GM19324 (cell line): Measurements from ENCODE around the gene GID8.
"Not testable (repeated sequence)": the region's sequence is repeated elsewhere in the genome, so short reads cannot be mapped to it uniquely, and the experiment has no call there.

Experiments
- ATAC-seq: cut with Tn5 transposase; IDR thresholded peaks from one replicate; pipeline ENCODE4 v1.9.1; 2021; ENCODE audit warnings: mild to moderate bottlenecking, moderate library complexity; ENCODE audit not compliant: unreplicated experiment, low FRiP score

GID8 gene

DNA sequence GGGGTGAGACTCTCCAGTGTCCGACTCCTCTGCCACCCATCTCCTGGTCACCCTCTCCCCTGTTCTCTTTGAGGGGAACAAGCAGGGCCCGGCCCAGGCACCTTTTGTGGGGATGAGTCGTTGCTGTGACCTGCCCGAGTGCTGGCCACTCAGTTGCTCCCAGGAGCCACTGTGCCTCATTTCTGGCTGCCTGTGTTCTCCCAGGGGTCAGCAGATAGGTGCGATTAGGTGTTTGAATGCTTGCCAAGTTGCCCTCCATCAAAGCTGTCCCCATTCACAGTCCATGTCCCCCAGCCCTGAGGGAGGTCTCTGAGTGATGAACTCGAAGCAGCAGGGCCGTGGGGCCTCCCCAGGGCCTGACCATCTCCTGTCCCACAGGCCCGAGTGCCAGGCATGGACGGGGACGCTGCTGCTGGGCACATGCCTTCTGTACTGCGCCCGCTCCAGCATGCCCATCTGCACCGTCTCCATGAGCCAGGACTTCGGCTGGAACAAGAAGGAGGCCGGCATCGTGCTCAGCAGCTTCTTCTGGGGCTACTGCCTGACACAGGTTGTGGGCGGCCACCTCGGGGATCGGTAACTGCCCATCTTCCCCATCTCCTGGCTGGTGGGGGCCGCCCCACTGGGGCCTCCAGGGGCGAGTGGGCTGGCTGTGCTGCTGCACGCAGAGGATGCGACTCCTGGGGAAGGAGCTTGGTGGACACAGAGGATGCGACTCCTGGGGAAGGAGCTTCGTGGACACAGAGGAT lies 18.6 kb downstream of the GID8 start:
- no peak for ATAC-seq

DNA sequence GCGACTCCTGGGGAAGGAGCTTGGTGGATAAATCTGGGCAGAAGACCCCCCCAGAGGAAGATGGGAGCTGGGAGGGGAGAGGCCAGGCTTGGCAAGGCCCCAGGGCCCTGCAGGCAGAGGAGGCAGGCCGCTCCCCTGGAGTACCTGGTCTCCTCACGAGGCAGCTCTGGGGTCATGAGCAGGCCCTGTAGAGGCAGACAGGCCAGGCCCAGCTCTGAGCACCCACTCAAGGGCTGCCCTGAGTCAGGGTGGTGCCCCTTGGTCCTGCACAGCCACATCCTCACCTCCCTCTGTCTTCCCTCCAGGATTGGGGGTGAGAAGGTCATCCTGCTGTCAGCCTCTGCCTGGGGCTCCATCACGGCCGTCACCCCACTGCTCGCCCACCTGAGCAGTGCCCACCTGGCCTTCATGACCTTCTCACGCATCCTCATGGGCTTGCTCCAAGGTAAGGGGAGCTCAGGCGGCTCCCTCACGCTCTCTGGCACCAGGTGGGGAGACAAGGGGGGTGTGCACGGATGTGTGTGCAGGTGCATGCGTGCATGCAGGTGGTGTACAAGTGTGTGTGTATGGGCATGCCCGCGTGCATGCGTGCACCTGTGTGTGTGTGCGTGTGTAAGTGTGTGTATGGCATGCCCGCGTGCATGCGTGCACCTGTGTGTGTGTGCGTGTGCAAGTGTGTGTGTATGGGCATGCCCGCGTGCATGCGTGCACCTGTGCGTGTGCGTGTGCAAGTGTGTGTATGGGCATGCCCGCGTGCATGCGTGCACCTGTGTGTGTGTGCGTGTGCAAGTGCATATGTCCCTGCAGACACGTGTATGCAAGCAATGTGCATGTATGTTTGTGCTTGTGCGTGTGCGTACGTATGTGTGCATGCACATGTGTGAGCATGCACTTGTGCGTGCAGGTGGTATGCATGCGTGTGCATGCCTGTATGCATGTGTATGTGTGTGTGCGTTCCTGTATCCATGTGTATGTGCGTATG lies 19.5 kb downstream of the GID8 start:
- no peak for ATAC-seq

- no peak for ATAC-seq
These were observed 20.6 kb downstream of the GID8 start for GRCh38 chr20:62958388-62959100.

- no peak for ATAC-seq
These were observed 21.4 kb downstream of the GID8 start for GRCh38 chr20:62959101-62959971.

DNA sequence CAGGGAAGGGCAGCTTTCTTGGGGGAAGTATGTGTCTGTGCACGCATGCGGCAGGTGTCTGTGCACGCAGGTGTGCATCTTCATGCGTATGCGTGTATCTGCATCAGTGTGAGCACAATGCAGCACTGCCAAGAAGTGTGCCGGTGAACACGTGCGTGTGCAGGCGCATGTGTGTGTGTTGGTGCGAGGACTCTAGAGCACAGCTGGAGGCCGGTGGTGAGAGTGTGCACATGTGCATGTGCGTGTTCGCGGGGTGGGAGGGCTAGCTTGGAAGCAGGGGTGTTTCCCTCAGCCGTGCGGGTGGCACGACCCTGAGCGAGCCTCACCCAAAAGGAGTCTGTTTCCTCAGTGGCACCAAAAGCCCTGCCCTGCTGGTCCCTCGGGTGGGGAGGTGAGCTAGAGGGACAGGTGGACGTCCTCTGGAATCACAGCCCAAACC lies 22.1 kb downstream of the GID8 start:
- no peak for ATAC-seq

- not testable (repeated sequence) for ATAC-seq
These were observed 22.7 kb downstream of the GID8 start for GRCh38 chr20:62960446-62961309.

DNA sequence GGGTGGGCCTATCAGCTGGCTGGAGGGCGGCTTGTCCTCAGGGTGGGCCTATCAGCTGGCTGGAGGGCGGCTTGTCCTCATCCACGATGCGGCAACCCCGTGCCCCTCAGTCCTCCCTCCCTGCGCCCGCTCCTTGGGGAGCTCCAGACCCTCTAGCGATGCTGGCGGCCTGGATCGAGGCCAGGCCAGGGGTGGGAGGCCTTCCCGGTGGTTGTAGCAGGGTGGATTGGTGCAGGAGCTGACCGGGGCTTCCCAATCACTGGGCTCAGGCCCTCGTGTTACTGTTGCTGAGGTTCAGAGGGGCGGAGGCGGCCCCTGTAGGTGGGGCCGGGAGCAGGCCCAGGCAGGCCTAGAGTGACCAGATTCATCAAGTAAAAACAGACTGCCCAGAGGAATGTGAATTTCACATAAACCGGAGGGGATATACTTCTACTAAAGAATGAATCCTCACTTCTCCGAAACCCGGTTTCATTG lies 23.4 kb downstream of the GID8 start:
- no peak for ATAC-seq

GRCh38 chr20:62961799-62962198 lies 23.9 kb downstream of the GID8 start:
- ATAC-seq, result no peak

DNA sequence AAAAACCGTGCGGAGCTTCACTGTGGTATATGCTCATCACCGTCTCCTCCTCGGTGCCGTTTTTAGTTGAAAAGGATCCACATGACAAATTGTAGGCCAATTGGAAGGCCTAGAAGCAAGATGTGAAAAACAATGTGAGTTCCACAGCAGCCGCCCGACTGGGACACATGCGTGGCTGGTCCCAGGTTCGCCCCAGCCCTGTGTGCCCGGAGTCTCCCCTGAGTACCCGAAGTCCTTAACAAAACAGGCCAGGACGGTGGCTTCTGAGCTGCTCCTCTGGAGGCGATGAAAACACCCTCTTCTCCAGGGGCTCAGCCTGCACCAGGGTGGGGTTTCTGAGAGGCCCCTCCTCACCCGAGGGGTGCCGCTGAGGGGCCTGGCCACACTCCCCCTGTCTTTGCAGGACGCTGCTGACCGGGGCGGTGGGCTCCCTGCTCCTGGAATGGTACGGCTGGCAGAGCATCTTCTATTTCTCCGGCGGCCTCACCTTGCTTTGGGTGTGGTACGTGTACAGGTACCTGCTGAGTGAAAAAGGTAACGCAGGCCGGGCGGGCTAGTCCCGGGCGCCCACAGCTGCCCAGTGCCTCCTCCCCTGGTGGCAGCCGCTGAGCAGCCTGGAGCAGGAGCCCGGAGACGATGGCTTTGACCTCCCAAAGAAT lies 24.4 kb downstream of the GID8 start:
- ATAC-seq, result no peak

DNA sequence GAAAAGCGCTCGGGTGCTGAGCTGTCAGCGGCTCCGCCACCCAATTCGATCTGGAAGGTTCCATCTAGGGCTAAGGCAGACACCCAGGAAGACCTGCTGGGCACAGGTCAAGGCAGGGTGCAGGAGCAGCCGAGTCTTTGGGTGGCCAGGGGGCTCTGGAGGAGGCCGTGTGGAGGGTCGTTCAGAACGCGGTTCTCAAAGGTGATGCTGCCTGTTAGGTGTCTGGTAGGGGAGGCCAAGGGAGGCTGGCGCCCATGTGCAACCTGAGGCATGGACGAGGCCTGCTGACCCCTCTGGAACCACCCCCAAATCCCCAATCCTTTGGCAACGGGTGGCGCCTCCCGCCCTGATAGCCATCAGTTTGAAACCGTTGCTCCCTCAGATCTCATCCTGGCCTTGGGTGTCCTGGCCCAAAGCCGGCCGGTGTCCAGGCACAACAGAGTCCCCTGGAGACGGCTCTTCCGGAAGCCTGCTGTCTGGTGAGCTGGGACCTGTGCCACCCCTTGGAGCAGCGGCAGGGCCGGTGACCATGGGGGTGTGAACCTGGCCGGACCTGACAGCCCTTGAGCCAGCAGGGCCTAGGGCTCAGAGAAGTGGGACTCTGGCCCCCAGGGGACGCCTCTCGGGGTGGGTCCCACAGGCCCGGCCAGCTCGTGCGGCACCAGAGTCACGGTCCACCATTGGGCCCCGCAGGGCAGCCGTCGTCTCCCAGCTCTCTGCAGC lies 25.1 kb downstream of the GID8 start:
- ATAC-seq, result no peak

DNA sequence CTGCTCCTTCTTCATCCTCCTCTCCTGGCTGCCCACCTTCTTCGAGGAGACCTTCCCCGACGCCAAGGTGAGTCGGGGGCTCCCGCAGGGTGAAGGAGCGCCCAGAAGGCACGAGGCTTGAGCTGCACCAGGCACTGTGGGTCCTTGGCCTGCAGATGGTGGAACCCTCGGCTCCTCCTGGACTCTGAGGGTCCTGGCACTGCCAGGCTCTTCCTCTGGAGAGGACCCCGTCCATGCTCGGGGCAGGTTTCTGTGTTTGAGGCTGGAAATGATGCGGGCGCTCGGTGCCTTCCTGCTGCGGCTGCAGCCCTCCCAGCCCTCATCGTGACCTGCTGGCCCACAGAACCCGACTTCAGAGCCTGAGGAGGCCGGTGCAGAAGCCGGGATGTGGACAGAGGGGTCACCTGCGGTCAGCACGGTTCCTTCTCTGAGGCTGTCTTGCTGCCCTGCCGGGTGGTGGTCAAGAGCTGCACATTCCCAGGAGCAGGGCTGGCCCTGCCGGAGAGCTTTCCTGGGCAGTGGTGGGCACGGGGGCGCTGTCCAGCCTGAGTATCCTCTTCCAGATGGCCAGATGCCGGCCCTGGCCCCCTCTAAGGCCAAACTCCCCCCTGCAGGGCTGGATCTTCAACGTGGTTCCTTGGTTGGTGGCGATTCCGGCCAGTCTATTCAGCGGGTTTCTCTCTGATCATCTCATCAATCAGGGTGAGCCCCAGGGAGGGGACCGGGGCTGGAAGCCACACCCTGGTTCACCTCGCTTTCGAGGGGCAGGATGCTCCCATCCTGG lies 25.9 kb downstream of the GID8 start:
- ATAC-seq, result no peak

- ATAC-seq, result no peak
These were observed 26.8 kb downstream of the GID8 start for GRCh38 chr20:62964700-62965099.

DNA sequence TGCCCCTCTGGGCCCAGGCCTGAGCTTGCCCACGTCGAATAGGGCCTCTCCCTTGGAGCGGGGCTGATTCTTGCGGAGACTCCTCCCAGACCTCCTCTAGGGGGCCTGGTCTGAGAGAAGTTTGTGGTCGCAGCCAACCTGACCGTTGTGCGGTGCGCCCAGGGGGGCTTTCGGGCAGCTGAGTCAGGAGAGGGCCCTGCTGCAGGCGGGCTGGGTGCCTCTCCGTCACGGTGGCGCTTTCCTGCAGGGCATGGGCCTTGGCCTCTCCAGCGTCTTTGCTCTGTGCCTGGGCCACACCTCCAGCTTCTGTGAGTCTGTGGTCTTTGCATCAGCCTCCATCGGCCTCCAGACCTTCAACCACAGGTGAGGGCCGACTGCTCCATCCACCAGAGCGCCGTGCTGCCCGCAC lies 27.4 kb downstream of the GID8 start:
- ATAC-seq, result no peak

GRCh38 chr20:62966212-62967148 lies 28.5 kb downstream of the GID8 start:
- ATAC-seq, result no peak

- no peak for ATAC-seq
These were observed 29.2 kb downstream of the GID8 start for GRCh38 chr20:62967149-62967501.
